NCI-H526 treated with DMSO at 0.1 percent for 48 hours (cell line): ENCODE results near the gene NUDT4.
"Not testable (repeated sequence)": the region's sequence is repeated elsewhere in the genome, so short reads cannot be mapped to it uniquely, and the experiment has no call there.

Experiments used
- DNase-seq: peaks from one replicate; lab custom pipeline; 2025; lab: John Stamatoyannopoulos, UW

The NUDT4 gene

DNA sequence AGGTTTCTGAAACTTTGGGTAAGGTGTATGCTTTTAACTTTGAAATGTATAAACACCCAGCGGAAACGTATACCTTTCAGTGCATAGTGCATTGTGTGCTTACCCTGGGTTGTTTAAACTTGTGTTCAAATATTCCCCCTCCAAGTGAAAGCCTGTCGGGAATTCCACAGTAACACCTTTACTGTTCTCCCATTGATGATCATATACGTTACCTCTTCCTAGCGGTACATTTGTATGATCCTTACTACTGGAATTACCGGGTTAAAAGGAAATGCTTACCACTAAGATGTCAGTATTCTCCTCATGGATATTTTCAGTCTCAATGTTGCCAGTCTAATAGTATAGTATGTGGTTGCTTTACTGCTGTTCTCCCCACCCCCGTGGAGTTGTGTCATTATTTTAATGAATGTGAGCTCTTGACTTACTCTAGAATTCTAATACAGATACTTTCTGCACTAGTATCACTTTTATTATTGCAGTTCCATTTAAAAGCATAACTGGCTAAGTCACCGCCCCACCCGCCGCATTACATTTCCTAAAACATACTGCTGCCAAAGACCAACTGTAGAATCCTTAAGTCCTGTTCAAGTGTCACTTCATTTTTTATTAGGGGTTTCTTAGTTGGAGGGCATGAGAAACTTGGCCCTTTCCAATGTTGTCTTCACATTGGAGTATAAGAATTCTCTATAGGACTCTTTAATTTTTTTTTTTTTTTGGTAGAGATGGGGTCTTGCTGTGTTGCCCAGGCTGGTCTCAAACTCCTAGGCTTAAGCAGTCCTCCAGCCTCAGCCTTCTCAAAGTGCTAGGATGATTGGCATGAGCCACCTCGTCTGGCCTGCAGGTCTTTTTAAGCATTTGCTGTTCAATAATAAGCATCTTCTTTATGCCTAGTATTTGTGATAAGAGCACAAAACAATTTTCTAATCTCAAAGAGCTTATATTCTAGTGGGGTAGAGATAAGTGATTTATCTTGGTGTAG, 24.9 kb downstream of the NUDT4 start:
- DNase-seq = no peak

DNA sequence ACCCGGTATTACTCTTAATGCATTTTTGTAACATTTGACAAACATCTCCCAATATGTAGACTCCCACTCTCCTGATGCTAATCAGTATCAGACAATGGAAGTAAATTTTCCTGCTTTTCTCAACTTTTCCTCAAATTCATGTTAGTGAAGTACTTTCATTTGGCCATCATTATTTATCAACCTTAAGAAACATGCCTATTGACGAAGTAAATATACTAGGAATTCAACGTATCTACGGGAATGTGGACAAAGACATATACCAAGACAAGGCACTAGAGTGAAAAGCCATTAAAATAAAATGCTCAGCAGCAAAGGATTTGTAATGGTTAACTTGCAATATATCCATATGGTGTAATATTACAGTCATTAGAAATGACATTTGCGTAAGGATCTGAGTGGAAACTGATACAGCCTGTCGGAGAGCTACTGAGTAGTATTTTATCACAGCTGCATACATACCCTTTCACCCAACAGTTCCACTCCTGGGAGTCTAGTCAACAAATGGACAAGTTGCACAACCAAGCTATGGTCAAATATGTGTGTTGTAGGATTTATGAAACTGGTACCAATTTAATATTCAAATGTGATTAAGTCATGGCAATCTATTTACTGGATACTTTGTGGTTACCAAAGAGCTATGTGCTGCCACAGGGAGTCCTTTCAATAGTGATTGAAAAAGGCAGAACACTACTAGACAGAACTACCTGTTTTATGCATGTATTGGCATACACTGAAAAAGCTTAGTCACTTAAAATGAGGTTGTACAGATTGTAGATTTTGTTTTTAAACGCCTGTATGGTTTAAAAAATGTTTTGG, 26.5 kb downstream of the NUDT4 start:
- DNase-seq = peak; percentile 24

DNA sequence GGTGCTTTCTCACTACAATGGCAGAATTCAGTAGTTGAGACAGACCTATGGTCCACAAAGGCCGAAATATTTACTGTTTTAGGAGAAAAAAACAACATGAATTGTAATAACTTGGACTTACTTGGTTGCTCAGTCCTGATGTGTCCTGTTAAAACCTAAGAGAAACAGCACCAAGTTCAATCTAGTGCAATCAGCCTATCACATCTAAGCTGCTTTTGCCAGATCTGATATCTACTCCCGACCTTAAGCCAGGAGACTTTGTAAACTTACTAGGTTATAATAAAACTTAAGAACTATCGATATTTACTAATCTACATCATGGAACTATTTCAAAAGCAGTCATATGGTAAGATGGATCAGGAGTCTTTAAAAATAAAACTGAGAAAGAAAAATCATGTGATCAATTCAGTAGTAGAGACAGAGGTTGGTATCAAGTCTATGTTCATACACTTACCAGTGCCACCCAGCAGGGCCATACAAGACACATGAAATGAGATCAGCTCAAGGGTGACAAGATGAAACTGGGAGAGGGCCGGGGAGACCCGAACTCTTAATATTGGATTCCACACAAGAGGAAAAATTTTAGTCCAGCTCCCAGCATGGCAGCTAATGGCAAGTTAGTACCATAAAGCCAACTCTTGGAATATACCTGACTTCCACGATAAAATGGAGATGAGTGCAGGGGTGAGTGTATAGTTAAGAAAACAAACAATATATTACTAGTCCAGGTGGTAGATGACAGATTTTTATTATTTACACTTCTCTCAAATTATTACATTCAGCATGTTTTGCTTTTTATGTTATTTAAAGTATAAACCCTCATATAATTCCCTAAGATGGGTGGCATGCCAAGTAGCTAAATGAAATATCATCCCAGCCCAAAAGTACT, 27.5 kb downstream of the NUDT4 start:
- no peak for DNase-seq

- no peak for DNase-seq
These were observed 29.6 kb downstream of the NUDT4 start for GRCh38 chr12:93407054-93407962.

- DNase-seq = no peak
These were observed 30.2 kb downstream of the NUDT4 start for GRCh38 chr12:93407963-93408283.

DNA sequence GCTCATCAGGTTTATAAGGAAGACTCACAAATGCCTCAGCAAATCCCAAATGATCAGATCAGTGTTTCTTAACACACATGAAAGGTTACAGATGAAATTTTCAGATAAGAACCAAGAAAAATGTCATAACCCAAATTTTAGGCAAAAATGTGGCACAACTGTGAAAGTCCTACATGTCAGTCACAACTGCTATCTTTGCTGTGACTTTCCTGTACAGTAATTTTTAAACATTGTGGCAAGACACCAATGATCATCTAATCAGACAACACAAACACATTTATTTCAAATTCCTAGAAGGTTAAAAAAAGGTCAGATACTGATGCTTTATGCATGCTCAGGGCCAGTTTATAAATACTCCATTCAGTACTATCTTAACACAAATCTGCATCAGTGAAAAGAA, 31.1 kb downstream of the NUDT4 start:
- no peak for DNase-seq

DNA sequence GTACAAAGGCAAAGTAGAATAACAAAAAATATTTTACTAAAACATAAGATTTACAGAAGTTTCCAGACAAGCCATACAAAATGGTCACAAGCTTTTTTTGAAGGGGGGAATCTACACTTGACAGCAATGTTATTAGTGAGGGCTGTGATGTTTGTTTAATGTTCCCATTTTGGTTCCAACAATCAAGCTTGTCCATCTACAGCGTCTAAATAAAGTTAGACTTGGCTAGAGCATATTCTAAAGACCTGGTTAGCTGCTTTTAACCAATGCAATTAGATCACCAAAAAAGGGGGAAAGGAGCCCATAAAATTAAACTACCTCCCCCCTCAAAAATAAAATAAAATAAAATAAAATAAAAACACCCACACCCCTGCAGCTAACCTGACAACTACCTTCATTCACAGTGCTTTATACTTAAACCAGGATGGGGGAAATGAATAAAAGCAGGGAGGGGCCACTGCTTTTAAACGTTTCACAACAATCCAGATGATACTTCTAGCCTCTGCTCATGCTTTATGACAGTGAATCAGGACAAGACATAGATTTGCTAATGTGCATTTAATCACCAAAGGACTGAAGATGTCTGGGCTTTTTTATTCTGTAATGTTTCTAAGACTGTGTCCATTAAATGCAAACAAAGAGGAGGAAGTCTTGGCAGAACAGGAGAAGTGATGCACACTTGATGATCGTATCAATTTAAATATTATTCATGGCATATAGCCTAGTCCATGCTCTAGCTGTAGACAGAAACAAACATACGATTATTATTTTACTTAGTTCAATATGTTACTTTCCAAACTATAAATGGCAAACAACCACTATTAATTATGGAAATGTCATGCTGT, 31.8 kb downstream of the NUDT4 start:
- DNase-seq = not testable (repeated sequence)

- not testable (repeated sequence) for DNase-seq
These were observed 33.3 kb downstream of the NUDT4 start for GRCh38 chr12:93411060-93411459.

GRCh38 chr12:93412396-93412795, 34.7 kb downstream of the NUDT4 start:
- DNase-seq = not testable (repeated sequence)

GRCh38 chr12:93413064-93413463, 35.3 kb downstream of the NUDT4 start:
- DNase-seq = no peak

DNA sequence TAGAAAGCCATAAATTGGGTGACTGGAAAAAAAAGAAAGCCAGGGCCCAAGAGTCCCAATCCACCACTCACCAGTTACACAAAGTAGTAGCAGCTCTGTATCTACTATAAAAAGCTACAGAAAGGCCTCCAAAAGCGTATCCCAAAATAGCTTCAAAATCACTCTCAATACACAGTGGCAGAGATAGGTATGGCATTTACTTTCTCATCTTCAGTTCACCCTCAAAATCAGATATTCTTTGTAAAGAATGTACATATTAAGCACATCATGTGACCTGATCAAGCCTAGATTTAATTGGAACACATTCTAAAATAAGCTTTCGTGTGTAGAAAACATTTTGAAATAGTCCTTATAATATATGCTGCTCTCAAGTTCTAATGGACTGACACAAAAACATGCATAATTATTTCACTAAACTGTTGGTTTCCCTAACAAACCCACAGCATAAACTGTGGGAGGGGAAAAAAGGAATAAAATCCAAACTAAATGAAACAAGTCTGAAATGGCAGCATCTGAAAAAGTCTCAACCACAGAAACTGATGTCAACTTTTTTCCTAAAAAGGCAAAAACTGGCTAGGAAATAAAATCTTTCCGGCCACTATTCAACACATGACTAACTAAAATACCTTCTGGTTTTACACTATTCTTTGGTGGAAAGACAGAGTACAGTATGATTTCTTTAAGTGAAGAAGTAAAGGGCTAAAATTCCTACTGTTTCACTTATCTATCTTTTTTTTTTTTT, 38.2 kb downstream of the NUDT4 start:
- no peak for DNase-seq

DNA sequence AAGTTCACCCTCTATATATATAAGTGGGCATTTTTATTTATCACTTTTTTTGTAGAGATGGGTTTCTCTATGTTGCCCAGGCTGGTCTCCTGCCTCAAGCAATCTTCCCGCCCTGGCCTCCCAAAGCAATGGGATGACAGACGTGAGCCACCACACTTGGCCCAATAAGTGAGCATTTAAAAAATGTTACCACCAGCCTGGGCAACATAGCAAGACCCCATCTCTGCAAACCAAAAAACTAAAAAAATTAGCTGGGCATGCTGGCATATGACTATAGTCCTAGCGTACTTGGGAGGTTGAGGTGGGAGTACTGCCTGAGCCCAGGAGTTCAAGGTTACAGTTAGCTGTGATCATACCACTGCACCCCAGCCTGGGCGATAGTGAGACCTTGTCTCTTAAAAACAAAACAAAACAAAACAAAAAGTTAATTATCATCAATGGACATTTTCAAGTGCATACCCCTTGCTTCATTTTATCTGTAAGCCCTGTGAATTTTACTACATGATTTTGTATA, 40.3 kb downstream of the NUDT4 start:
- no peak for DNase-seq

DNA sequence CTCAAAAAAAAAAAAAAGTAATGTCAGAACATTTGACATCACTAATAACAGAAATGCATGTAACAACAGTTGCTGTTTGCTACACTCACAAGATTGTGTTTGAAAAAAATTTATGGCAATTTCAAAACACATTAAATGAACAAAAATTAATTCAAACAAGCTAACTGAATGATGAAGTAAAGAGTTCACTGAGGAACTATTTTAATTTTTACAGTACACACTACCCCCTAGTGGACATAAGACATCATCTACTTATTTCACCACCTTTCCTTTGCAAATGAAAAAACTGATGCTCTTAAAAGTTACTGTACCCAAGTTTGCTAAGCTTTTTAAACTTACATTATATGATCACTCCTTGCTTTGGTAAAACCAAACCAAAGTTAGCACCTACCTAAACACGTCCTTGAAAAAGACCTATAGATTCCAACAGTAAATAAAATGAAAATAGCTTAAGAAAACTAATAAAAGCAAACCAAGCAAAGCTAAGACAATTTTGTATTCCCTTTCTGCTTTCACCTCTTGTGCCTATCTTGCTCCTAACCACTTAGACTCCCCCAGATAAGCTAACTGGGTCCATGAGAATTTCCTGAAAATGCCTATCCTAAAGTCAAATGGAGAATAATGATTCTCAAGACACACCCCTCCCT, 41.8 kb downstream of the NUDT4 start:
- DNase-seq = peak; percentile 6

DNA sequence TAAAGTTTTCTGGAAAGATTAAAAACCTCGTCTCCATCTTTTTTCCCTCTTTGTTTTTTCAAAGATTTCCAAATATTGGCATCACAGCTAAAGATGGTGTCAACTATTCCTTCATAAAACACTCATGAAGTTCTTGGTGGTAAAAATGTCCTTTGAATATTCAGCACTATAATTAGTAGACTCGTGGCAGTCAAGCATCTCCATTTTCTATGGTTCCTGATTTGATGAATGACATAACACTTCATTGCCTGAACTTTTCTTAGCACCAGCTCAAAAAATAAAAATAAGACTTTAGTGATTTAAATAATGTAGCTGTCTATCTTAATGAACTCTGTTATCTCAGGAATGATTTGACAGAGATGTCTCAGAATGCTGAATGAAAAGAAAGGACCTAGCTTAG, 44.3 kb downstream of the NUDT4 start:
- DNase-seq = no peak

- no peak for DNase-seq
These were observed 48.1 kb downstream of the NUDT4 start for GRCh38 chr12:93425736-93426411.

DNA sequence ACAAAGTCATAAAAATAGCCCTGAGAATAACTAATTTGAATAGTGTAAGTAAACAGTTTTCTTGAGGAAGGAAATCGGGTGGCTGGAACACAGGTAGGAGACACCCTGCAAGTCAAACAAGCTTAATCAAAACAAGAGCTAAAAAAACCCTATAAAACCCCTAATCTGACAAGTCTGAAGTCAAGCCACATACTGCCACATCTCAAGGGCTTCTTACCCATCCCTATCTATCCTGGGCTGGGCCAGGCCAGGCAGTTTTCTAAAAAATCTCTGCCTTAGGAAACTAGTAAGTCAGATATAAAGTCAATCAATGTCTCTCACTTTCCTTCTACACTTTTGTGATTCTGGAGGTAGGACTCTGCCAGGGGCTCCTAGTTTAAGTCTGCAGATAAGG, 48.7 kb downstream of the NUDT4 start:
- DNase-seq = no peak

DNA sequence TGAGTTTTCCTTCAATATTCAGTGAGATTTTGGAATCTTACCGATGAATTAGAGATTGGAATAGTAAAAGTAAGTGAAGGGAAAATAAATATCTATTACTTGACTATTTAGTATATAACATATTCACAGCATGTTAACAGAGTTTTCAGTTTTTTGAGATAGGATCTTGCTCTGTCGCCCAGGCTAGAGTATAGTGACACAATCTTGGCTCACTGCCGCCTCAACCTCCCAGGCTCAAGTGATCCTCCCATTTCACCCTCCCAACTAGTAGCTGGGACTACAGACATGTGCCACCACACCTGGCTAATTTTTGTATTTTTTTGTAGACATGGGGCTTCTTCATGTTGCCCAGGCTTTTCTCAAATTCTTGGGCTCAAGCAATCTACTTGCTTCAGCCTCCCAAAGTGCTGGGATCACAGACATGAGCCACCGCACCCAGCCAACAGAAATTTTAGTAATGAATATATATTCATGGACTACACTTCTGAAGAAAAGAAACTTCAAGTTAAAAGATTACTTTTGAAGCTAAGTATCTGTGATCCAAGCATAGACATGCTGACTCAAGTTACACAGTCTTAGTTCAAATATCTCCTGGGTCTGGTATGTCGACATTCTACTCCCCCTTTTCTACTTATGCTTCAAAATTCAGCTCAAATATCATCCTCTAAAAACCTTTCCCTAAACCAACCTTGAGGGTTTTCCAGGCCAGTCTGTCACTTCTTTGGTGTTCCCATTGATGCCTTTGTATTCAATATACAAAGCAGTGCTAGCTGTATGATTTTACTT, 50.2 kb downstream of the NUDT4 start:
- DNase-seq = no peak
